GM18519 (cell line): ENCODE data around the gene PLLP.

Experiments
- ATAC-seq: cut with Tn5 transposase; IDR thresholded peaks from one replicate; pipeline ENCODE4 v1.9.1; 2021; ENCODE audit warnings: mild to moderate bottlenecking, moderate library complexity; ENCODE audit not compliant: unreplicated experiment, low FRiP score

The PLLP gene, protein sequence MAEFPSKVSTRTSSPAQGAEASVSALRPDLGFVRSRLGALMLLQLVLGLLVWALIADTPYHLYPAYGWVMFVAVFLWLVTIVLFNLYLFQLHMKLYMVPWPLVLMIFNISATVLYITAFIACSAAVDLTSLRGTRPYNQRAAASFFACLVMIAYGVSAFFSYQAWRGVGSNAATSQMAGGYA

DNA sequence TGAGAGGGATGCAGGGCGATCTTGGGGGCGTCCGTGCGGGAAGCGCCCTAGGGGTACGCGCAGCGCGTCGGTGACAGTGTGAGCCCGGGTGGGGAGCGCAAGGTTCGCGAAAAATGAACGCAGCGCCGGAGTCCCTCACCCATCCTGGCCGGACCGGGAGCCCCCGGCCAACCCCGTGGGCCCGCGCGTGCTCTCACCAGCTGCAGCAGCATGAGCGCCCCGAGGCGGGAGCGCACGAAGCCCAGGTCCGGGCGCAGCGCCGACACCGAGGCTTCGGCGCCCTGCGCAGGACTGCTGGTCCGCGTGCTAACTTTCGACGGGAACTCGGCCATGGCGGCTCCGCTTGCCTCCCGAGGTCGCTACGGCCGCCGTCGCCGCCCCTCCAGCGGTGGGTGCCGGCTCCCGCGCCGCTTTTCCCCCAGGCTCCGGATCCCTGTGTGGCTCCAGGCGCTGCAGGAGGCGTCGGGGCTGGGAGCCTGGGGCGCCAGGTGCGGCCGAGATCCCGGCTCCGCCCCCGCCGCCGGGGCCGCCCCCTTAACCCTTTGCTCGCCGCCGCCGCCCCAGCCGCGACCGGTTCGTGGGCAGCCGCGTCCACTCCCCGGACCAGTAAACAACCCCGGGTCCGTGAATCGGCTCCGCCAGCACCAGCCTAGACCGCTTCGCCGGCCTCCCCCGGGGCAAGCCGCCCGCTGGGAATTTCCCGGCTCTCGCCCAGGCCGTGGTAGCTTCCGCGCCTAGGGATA is at the start of gene PLLP:
Gene PLLP (minus strand): TSS at position 464 of the 743 bp plus-strand sequence. CDS start 132 bp downstream, at position 332.
- no peak for ATAC-seq

DNA sequence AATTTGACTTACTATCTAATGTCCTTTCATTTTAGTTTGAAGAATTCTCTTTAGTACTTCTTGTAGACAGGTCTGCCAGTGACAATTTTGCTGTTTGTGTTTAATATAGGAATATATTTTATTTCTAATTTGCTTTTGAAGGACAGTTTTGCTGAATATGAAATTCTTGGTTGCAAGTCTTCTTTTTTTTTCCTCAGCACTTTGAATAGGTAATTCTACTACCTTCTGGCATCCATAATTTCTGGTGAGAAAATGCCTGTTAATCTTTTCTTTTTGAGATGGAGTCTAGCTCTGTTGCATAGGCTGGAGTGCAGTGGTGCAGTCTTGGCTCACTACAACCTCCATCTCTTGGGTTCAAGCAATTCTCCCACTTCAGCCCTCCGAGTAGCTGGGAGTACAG is 48.9 kb upstream of the PLLP start:
- no peak for ATAC-seq

DNA sequence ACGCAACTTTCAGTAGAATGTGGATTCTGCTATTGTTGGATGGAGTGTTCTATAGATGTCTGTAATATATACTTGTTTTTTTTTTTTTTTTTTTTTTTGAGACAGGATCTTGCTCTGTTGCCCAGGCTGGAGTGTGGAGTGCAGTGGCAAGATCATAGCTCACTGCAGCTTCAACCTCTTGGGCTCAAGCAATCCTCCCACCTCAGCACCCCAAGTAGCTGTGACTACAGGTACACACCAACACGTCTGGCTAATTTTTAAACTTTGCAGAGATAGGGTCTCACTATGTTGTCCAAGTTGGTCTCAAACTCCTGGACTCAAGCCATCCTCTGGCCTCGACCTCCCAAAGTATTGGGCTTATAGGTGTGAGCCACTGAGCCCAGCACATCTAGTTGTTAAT is 46.9 kb upstream of the PLLP start:
- ATAC-seq = no peak

DNA sequence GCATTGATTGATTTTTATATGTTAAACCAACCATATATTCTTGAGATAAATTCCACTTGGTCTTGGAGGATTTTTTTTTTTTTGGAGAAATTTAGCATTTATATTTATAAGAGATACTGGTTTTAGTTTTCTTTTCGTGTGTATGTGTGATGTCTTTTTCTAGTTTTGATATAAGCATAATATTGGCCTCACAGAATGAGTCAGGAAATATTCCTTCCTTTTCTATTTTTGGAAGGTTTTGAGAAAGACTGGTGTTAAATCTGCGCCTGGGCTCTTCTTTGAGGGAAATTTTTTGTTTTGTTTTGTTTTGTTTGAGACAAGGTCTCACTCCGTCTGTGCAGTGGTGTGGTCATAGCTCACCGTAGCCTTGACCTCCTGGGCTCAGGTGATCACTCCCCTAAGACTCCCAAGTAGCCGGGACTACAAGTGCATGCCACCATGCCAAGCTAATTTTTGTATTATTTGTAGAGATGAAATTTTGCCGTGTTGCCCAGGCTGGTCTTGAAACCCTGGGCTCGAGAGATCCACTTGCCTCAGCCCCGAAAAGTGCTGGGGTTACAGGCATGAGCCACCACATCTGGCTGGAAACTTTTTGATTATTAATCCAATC is 45.4 kb upstream of the PLLP start:
- ATAC-seq = no peak

DNA sequence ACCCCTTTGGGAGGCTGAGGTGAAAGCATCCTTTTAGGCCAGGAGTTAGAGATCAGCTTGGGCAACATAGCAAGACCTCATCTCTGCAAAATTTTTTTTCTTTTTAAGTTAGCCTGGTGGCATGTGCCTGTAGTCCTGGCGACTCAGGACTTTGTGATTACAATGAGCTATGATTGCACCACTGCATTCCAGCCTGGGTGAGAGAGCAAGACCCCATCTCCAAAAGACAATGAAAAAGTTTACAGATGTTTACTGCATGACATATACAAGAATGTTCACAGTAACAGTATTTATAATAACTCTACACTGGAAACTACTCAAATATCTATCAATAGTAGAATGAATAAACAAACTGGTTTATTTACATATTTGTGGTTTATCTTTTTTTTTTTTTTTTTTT is 41.0 kb upstream of the PLLP start:
- no peak for ATAC-seq

DNA sequence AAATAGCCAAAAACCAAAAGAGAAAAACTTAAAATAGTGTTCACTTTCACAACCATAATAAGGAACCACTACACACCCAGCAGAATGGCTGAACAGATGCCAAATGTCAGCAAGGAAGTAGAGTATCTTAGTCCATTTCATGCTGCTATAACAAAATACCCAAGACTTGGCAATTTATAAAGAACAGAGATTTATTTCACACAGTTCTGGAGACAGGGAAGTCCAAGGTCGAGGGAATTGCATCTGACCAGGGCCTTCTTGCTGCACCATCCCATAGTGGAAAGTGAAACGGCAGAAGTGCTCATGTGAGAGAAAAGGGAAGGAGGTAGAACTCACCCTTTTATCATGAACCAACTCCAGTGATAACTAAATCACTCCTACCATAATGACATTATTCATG is 40.3 kb upstream of the PLLP start:
- no peak for ATAC-seq

DNA sequence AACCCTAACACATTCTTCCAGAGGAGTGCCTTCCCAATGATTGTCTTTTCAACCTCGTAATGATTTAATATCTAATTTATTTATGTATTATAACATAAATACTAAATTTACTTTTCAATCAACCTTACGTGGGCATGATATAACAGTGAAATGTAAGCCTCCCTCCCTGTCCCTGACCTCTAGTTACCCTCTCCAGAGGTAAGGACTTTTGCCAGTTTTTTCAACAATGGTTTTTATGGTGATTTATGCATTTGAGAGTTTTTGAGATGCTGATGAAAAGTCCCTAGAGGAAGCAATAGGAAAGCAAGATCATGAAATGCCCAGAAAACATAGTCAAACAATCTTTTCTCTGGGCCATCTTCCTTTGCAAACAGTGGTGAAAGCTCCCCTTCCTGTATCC is 35.2 kb upstream of the PLLP start:
- ATAC-seq = no peak

DNA sequence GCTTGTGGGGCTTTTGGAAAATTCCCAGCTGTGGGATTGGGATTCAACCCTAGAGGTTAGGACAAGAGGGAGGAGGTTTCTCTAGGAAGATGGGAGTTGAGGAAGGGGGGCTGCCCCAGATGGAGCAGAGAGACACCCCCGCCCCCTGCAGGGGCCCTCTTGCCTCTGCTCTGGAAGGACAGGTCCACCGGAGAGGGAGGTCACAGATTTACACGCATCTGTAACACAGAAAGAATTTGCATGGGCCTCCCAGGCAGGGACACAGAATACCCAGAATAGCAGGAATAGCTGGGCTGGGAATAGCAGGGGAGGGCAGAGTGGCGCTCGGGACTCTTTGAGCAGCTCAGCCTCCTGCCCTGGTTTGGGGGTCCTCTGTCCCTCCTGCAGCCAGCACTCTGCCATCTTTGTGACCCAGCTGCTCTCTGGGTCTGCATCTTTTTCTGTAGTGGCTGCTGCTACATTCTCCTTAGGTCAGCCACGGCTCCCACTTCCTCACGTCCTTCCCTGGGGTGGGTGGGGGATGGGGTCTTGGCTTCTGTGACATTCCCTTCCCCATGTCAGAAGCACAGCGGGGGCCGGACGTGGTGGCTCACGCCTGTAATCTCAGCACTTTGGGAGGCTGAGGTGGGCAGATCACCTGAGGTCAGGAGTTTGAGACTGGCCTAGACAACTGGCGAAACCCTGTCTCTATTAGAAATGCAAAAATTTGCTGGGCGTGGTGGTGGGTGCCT is 33.9 kb upstream of the PLLP start:
- no peak for ATAC-seq

DNA sequence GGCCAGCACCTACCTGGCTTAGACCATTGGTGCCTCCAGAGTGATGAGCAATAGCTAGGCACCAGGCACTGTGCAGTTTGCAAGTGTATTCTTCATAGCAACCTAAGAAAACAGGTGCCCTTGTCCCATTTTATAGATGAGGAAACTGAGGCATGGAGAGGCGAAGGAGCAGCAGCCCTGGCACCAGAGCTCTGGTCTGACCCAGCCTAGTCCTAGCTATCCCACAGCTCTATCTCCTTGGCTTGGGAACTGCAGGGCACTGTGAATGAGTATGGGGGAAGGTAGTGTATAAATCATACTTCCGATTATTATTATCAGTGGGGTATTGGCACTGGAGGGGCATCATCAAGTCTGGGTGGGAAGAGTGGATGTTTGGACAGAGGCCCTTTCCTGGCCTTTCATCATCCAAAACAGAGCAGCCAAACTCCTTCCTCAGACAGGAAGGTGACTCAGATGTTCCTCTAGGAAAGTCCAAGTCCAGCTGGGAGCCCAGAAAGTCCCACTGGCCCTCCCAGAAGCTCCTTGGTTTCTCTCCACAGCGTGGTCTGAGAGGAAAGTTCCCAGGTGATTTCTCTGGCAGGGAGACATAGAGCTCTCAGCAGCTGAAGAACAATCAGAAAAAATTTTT is 32.0 kb upstream of the PLLP start:
- ATAC-seq = no peak

DNA sequence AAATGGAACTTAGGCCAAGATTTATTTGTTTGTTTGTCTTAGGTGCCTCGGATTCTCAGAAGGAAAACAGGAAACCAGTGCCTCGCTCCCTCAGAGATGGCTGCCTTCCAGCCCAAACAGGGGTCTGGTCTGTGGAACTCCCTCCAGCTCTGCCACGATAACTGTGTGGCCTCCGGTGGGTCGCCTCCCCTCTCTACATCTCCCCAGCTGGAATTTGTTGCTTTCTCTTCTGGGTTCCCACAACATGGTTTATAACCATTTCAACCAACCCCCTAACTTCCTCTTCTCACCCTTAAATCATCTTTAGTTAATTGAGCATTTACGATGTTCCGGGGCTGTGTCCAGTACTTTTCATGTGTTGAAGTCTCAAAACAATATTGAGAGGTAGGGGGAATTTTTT is 30.9 kb upstream of the PLLP start:
- no peak for ATAC-seq

DNA sequence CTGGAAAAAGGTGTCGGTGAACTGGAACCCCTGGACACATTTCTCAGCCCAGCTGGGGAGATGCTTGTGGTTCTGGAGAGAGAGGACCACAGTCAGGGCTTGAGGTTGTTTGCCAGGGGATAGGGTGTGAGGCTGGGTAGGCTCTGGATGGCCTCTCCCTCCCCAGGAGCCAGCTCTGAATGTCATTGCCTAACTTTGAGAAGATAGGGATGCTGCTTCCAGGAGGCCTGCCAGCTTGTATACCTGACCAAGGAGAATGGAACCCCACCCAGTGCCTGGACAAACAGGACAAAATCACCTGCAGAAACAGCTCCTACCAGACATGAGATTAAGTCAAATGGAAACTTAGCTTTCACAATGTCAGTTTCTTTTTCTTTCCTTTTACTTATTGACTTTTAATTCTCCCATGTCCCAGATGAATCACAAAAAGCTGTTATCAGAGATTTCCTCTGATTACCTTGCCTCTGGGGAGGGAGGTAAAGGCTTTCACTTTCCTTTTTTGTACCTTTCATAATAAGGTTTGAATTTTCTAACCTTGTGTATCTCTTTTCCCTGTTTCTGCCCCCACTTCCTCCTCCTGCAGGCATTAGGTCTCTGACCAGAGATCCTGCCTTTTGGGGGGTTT is 29.8 kb upstream of the PLLP start:
- ATAC-seq = no peak

DNA sequence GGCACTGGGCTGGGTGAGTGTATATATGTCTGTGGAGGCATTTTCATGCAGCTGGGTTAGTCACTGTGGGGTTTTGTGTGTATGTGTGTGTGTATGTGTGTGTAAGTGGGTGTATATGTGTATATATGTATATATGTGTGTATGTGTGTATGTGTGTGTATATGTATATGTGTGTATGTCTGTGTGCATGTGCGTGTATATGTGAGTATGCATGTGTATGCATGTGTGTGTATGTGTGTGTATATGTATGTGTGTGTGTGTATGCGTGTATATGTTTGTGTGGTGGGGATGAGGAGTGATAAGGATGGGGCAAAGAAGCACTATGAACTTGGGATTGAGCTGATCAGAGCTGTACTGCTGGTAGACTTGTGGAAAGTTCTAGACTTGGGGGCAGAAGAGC is 29.0 kb upstream of the PLLP start:
- no peak for ATAC-seq

DNA sequence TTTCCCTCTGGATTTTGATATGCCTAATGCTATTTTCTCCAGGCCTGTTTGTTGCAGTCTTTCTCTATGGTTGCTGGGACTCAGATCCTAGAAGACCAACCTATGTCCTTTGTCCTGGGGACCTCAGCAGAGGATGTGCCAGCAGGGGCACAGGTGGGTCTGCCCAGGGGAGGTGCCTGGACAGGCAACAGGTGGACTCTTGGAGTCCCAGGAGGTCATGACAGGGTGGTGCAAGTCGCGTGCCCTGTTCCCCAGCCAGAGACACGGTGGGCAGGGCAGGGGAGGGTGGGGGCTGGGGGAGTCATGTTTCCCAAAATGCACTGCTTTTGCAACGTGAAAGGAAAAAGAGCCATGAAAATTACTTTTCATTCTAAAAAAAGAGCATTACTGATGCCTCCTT is 26.3 kb upstream of the PLLP start:
- ATAC-seq = no peak

DNA sequence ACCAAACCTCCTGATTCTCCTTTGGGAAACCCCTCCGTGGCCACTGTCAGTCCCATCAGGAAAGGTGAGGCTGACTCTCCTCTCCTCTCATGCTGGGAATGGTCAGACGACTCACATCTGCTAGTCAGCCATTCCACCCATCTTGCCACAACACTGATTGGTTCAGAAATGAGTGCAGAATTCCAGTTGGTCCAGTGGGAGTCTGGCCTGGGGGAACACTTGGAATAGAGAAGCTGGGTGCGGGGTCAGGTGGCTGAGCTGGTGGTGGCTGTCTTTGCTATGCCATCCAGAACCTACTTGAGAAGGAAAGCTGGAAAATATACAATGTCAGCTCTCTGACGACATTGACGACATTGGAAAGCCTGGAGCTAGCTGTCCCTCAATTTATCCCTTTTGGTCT is 23.6 kb upstream of the PLLP start:
- ATAC-seq = no peak

DNA sequence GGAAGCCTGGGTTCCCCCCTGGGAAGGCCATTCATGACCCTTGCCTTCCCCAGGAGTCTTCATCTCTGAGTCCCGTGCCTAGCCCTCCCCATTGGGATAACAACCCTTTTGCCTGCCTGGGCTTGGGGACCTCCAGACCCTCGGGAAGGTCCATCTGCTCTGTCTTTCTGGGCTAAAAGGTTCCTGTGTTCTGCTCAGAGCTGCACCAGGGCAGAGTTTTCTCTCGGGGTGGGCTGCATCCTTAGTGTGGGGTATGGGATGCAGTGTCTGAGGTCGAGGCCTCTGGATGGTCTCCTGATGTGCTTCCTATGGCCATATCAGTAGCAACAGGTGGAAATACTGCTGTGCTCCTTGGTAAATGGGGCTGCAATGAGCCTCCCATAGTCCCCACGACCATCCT is 22.9 kb upstream of the PLLP start:
- no peak for ATAC-seq

DNA sequence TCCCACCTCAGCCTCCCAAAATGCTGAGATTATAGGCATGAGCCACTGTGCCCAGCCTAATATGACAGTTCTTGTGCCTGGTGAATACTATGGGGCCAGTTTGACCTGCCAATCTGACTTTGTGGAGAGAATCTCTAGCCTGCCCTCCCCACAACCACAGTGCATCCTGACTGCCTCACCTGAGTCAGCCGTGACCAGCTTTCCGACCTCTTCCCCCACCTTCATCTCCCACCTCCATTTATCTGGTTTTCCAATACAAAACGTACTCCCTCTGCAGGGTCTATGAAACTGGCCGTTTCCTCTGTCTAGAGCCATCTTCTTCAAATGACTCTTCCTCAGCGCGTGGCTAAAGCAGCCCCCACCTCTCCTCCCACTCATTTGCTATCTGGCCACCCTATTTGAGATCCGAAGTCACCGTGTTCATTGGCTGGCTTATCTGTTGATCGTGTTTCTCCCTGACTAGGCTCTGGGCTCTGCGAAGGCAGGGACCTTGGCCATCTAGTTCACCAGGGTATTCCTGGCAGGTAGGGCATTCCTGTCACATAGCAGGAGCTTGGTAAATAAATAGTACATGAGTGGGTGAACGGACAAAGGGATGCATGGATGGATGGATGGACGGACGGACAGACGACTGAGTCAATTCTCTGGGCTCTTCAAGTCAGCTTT is 22.3 kb upstream of the PLLP start:
- no peak for ATAC-seq

DNA sequence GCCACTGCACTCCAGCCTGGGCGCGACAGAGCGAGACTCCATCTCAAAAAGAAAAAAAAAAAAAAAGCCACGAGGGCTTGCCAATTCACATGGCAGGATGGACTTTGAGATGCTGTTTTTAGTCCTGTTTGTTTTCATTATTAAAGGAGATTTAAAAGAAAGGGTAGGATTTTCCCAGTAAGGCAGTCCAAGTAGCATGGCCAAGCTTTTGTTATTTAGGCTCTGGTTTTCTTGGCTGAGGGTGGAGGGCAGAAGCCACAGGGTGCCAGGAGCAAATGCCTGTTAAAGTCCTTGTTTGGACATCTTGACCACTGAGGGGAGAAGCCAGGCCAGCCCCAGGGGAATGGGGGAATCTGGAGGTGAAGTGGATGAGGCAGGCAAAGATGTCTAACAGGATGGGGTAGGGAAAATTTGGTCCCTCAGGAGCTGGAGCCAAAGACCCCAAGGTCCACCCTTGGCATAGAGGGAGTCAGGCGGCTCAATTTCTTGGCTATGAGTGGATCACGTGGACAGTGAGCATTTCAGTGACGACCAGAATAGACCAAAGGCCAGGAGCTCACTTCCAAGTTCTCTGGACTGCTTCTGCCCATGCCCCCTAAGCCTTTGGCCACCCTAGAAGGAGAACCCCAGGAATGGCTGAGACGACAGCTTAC is 20.8 kb upstream of the PLLP start:
- ATAC-seq = no peak

DNA sequence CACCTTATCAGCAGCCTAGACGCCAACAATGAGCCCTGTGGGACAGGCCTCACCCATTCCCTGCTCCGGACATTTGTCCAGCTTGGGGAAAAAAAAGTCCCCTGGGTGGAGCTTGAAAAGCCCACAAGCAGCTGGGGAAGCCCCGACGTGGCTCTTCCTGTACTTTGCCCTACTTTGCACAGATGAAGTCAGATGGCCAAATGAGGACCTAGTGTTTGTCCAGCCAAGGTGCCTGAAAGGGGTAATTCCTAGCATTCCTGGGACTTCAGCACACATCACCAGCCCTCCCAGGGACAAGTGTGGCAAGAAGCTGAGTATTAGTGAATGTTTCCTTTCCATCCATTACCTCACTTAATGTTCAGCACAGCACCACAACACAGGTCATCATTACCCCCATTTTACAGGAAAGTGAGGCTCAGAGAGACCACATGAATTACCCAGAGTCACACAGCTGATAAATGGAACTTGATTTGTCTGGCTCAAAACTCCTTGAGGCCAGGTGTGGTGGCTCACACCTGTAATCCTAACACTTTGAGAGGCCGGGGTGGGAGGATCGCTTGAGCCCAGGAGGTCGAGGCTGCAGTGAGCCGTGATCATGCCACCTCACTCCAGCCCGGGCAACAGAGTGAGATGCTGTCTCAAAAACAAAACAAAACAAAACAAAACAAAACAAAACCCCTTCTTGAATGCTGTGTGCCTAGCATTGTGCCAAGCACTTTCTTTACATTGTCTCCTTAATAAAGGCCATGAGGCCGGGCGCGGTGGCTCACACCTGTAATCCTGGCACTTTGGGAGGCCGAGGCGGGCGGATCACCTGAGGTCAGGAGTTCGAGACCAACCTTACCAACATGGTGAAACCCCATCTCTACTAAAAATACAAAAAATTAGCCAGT is 19.9 kb upstream of the PLLP start:
- no peak for ATAC-seq

DNA sequence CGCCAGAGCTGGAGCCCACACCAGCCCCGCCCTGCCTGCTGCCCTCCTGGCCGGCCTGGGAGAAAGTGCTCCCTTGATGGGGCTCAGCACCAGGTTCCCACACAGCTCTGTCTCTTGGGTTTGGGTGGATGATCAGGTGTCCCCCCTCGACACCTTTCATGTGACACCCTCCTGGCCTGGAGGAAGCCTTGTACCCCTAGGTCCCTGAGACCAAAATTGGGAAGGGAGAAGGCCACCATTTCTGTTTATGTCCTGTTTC is 19.4 kb upstream of the PLLP start:
- ATAC-seq = no peak
